A673 (cell line): Measurements from ENCODE around the gene CYP3A4. TPM values are rescaled to one million over a fixed set of nuclear protein-coding genes. Genes with fewer than 3 reads are reported as not detected.
"Not testable (repeated sequence)": the region's sequence is repeated elsewhere in the genome, so short reads cannot be mapped to it uniquely, and the experiment has no call there.

Source experiments
- BruUV-seq: library from RNA; stranded (reverse); fragments of 400-500 nt; replicated peaks from 2 replicates; lab custom pipeline; 2021; lab: Mats Ljungman, UMichigan
- CTCF ChIA-PET: fragments of 300-600 bp; sonication (Branson Sonifier 250); formaldehyde crosslinking; loops from one replicate; lab custom pipeline; 2022; ENCODE audit warnings: antibody characterized with exemption; lab: Charles Lee
- POLR2A ChIA-PET: fragments of 300-600 bp; sonication (Branson Sonifier 250); formaldehyde crosslinking; loops from one replicate; lab custom pipeline; 2022; ENCODE audit warnings: antibody characterized with exemption; ENCODE audit not compliant: low non-redundant PET; lab: Charles Lee
- DNase-seq: peaks from one replicate; pipeline ENCODE4 v3.0.0-alpha.2; 2015; ENCODE audit warnings: low spot score
- H3K27ac ChIP-seq: fragments of 200-600 bp; sonication (generic); 2 replicates; pipeline ENCODE4 v1.5.1; 2016; ENCODE audit warnings: mixed run types, low read depth, mild to moderate bottlenecking, mixed read lengths, antibody characterized with exemption, low read length; ENCODE audit not compliant: poor library complexity, severe bottlenecking
- H3K27me3 ChIP-seq: fragments of 200-600 bp; sonication (generic); replicated peaks from 2 replicates; pipeline ENCODE4 v1.6.1; 2017; ENCODE audit warnings: mixed run types, low read depth, mild to moderate bottlenecking, mixed read lengths, antibody characterized with exemption, low read length; ENCODE audit not compliant: insufficient read depth, poor library complexity
- H3K36me3 ChIP-seq: fragments of 200-600 bp; sonication (generic); 2 replicates; pipeline ENCODE4 v1.6.1; 2016; ENCODE audit warnings: mixed run types, mild to moderate bottlenecking, mixed read lengths, antibody characterized with exemption, low read length; ENCODE audit not compliant: insufficient read depth, poor library complexity, severe bottlenecking
- H3K4me1 ChIP-seq: fragments of 200-600 bp; sonication (generic); 2 replicates; pipeline ENCODE4 v1.6.1; 2017; ENCODE audit warnings: mixed run types, mild to moderate bottlenecking, mixed read lengths, antibody characterized with exemption, low read length; ENCODE audit not compliant: insufficient read depth, poor library complexity, severe bottlenecking
- H3K4me3 ChIP-seq: fragments of 200-600 bp; sonication (generic); 2 replicates; pipeline ENCODE4 v1.5.1; 2016; ENCODE audit warnings: low read depth, mixed run types, mild to moderate bottlenecking, mixed read lengths, low read length; ENCODE audit not compliant: poor library complexity, severe bottlenecking
- H3K9me3 ChIP-seq: fragments of 200-600 bp; sonication (generic); 2 replicates; pipeline ENCODE4 v1.6.1; 2016; ENCODE audit warnings: mixed run types, low read depth, mild to moderate bottlenecking, mixed read lengths, antibody characterized with exemption, low read length; ENCODE audit not compliant: poor library complexity, severe bottlenecking
- EZH2 ChIP-seq: fragments of 200-600 bp; sonication (generic); IDR thresholded peaks from 2 replicates; pipeline ENCODE4 v1.6.1; 2017; ENCODE audit warnings: borderline replicate concordance, low read depth, mild to moderate bottlenecking, mixed read lengths, antibody characterized with exemption, low read length; ENCODE audit not compliant: poor library complexity, severe bottlenecking
- intact Hi-C: fragments of 100-400 bp; cut with micrococcal nuclease; formaldehyde crosslinking; loops from one replicate; pipeline ENCODE4 v1.10.0; 2022; ENCODE audit not compliant: unreplicated experiment
- total RNA-seq: library from RNA; stranded (reverse); gene quantifications from 2 replicates; pipeline ENCODE4 v1.2.3, GENCODE V29; 2021
- TF ChIP-seq, protein P1 (sequence below): fragments of 300-800, 200-600 bp; sonication (generic); conservative IDR thresholded peaks from 2 replicates; pipeline ENCODE4 v1.5.1; 2017; ENCODE audit warnings: low read depth, mild to moderate bottlenecking, antibody characterized with exemption, low read length, moderate library complexity, mixed read lengths

CYP3A4 gene
- total RNA-seq, 1 experiment from 2014 or later, result not detected

DNA sequence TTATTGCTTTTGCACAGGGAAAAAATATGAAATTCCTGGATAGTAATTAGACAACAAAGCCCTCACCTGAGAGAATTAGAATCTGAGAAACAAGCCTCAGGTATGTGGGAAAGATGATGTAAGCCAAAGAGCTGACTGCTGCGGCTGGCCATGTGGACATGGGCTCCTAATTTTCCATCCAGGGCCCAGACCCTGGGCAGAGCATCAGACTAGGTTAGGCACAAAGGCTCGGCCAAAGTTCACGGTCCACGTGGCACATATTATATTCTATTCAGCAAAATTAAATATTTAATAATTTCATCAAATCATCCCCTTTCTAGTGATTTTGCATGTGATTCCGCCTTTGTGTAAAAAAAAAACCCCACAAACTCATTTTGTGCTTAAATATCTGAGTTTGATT is 5.1 kb downstream of the CYP3A4 start:
- H3K9me3 ChIP-seq, result no peaks in the 10 kb centered on the region
- BruUV-seq, result no TSS peak
- CTCF ChIA-PET, result no interaction called here

DNA sequence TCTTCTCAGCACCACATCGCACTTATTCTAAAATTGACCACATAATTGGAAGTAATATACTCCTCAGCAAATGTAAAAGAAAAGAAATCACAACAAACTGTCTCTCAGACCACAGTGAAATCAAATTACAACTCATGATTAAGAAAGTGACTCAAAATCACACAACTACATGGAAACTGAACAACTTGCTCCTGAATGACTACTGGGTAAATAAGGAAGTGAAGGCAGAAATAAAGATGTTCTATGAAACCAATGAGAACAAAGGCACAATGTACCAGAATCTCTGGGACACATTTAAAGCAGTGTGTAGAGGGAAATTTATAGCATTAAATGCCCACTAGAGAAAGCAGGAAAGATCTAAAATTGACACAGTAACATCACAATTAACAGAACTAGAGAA is 10.6 kb downstream of the CYP3A4 start:
- H3K9me3 ChIP-seq, BruUV-seq, H3K4me3 ChIP-seq, H3K4me1 ChIP-seq, H3K36me3 ChIP-seq, POLR2A ChIA-PET, intact Hi-C loops, H3K27ac ChIP-seq, DNase-seq, CTCF ChIA-PET: not testable (repeated sequence)
- peaks cover 36% of the 10 kb centered on the region for H3K27me3 ChIP-seq

More for the DNA sequence above, 5.1 kb downstream of the CYP3A4 start:
- H3K36me3 ChIP-seq, result no peaks in the 10 kb centered on the region
- POLR2A ChIA-PET, result no interaction called here
- DNase-seq, result no peak
- H3K4me3 ChIP-seq, result no peak overlapping the region
- intact Hi-C loops, result no loop called here
- no peak overlapping the region for H3K27ac ChIP-seq
- TF ChIP-seq EZH2, result no peak
- TF ChIP-seq, protein P1, sequence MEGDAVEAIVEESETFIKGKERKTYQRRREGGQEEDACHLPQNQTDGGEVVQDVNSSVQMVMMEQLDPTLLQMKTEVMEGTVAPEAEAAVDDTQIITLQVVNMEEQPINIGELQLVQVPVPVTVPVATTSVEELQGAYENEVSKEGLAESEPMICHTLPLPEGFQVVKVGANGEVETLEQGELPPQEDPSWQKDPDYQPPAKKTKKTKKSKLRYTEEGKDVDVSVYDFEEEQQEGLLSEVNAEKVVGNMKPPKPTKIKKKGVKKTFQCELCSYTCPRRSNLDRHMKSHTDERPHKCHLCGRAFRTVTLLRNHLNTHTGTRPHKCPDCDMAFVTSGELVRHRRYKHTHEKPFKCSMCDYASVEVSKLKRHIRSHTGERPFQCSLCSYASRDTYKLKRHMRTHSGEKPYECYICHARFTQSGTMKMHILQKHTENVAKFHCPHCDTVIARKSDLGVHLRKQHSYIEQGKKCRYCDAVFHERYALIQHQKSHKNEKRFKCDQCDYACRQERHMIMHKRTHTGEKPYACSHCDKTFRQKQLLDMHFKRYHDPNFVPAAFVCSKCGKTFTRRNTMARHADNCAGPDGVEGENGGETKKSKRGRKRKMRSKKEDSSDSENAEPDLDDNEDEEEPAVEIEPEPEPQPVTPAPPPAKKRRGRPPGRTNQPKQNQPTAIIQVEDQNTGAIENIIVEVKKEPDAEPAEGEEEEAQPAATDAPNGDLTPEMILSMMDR, result no peak
- no peaks in the 10 kb centered on the region for H3K4me1 ChIP-seq
- peaks cover 35% of the 10 kb centered on the region for H3K27me3 ChIP-seq

GRCh38 chr7:99772565-99772964 is 11.4 kb downstream of the CYP3A4 start:
- Histone ChIP-seq H3K4me3 (no peak overlapping the region), H3K36me3 (no peaks in the 10 kb centered on the region), H3K27ac (no peak overlapping the region), H3K4me1 (no peaks in the 10 kb centered on the region), H3K27me3 (peaks cover 28% of the 10 kb centered on the region), H3K9me3 (no peaks in the 10 kb centered on the region)
- CTCF ChIA-PET, result no interaction called here
- POLR2A ChIA-PET, result no interaction called here
- BruUV-seq, result no TSS peak
- TF ChIP-seq, protein P1, result no peak
- no peak for TF ChIP-seq EZH2
- DNase-seq, result no peak
- intact Hi-C loops, result no loop called here

DNA sequence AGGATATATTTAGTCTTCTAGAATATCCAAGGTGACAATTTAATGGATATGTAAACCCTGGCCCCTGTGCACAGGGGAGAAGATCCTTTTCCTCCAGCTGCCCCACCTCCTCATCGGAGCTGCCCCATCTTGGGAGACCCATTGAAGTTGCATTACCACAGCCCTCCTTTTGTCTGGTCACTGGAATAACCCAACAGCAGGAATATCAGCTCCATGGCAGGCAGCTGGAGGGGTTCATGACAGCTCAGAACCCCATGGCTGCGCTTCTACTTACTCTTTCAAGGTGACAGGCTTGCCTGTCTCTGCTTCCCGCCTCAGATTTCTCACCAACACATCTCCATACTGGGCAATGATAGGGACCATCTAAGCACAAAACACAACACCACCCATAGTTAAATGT is 14.5 kb downstream of the CYP3A4 start:
- POLR2A ChIA-PET, BruUV-seq, CTCF ChIA-PET, H3K9me3 ChIP-seq, H3K36me3 ChIP-seq, H3K4me1 ChIP-seq, H3K27ac ChIP-seq, intact Hi-C loops, DNase-seq, H3K4me3 ChIP-seq: not testable (repeated sequence)
- H3K27me3 ChIP-seq, result peaks cover 24% of the 10 kb centered on the region
